HUES64 (cell line): ENCODE measurements around the gene MBD3L2.

ENCODE experiments used
- H3K27ac ChIP-seq: 2 replicates; pipeline ENCODE4 v1.7.0; 2013; ENCODE audit warnings: low read depth, low read length, inconsistent platforms
- H3K27me3 ChIP-seq: 2 replicates; pipeline ENCODE4 v1.6.1; 2013; ENCODE audit warnings: mild to moderate bottlenecking, low read length; ENCODE audit not compliant: insufficient read depth
- H3K36me3 ChIP-seq: 2 replicates; pipeline ENCODE4 v1.6.1; 2013; ENCODE audit warnings: mild to moderate bottlenecking, low read length; ENCODE audit not compliant: insufficient read depth
- H3K4me1 ChIP-seq: 2 replicates; pipeline ENCODE4 v1.6.1; 2013; ENCODE audit warnings: mild to moderate bottlenecking, low read length, moderate library complexity; ENCODE audit not compliant: insufficient read depth
- H3K4me3 ChIP-seq: 2 replicates; pipeline ENCODE4 v1.5.1; 2013; ENCODE audit warnings: mild to moderate bottlenecking, low read length, moderate library complexity
- H3K9ac ChIP-seq: 2 replicates; pipeline ENCODE4 v1.6.1; 2013; ENCODE audit warnings: mild to moderate bottlenecking, low read depth, low read length
- H3K9me3 ChIP-seq: 2 replicates; pipeline ENCODE4 v1.6.1; 2013; ENCODE audit warnings: low read depth, low read length; ENCODE audit not compliant: insufficient read depth
- WGBS: fragments of 150-250, 120-280 bp; methylation state at CpG from one replicate; pipeline ENCODE4 v1.1.7; 2013; ENCODE audit warnings: missing lambda C conversion rate; 5-methylcytosine and 5-hydroxymethylcytosine counted together

MBD3L2 gene

DNA sequence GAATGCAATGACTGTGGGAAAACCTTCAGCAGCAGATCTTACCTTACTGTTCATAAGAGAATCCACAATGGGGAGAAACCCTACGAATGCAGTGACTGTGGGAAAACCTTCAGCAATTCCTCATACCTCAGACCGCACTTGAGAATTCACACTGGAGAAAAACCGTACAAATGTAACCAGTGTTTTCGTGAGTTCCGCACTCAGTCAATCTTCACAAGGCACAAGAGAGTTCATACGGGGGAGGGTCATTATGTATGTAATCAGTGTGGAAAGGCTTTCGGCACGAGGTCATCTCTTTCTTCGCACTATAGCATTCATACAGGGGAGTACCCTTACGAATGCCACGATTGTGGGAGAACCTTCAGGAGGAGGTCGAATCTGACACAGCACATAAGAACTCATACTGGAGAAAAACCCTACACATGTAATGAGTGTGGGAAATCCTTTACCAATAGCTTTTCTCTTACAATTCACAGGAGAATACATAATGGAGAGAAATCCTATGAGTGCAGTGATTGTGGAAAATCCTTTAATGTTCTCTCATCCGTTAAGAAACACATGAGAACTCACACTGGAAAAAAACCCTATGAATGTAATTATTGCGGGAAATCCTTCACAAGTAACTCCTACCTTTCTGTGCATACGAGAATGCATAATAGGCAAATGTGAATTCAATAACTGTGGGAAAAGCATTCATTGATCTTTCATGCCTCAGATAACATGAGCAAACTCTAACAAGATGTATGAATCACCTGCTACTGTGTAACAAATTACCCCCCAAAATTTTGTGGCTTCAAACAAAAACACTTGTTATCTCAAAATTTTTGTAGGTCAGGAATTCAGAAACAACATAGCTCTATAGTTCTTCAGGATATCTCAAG is 34.2 kb downstream of the MBD3L2 start:
- H3K4me1 ChIP-seq = no peaks in the 10 kb centered on the region
- H3K36me3 ChIP-seq = peaks cover 87% of the 10 kb centered on the region
- 98% methylated on average over 14 of the region's 15 CpGs for WGBS
- no peaks in the 10 kb centered on the region for H3K27me3 ChIP-seq
- no peak overlapping the region for H3K9ac ChIP-seq
- peaks cover 95% of the 10 kb centered on the region for H3K9me3 ChIP-seq
- peak overlapping the region; percentile 14 for H3K4me3 ChIP-seq
- no peak overlapping the region for H3K27ac ChIP-seq

DNA sequence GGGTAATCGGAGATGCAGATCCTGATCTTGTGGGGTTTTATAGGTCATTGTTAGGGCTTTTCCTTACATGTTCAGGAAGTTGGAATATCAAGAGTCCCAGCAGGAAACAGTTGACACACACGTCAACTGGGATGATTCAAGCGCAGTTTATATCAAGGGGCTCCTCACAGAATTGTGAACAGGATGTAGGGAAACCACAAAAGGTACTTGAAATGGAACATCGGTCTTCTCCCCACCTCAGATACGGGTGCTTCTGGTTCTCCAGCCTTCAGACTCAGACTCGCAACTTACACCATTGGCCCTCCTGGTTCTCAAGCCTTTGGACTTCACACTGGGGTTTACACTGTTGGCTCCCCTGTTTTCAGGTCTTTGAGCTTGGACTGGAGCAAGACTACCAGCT is 39.9 kb downstream of the MBD3L2 start:
- 95% methylated on average over 6 of the region's 6 CpGs for WGBS
- Histone ChIP-seq H3K4me1 (no peaks in the 10 kb centered on the region), H3K36me3 (peaks cover 49% of the 10 kb centered on the region), H3K27me3 (no peaks in the 10 kb centered on the region), H3K9ac (no peak overlapping the region), H3K9me3 (peaks cover 67% of the 10 kb centered on the region), H3K4me3 (no peak overlapping the region), H3K27ac (no peak overlapping the region)

DNA sequence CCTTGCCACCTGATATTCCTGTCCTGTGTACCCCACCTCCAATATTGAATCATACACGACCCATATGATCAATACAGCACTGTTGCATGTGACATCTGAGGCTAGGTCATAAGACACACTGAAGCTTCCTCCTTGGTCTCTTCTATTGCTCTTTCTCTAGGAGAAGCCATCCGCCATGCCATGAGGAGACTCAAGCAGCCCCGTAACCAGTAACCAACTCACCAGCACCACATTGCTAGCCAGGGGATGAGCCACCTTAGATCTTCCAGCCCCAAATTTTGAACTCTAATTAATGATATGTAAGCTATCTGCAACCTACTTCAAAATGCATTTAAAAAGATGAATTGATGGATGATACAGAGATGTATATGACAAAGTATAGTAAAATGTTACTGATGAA is 49.0 kb downstream of the MBD3L2 start:
- H3K27me3 ChIP-seq = no peaks in the 10 kb centered on the region
- peak overlapping the region; percentile 82 for H3K9ac ChIP-seq
- H3K4me1 ChIP-seq = no peaks in the 10 kb centered on the region
- H3K36me3 ChIP-seq = no peaks in the 10 kb centered on the region
- peak overlapping the region; percentile 65 for H3K4me3 ChIP-seq
- WGBS = 92% methylated on average over 3 of the region's 3 CpGs
- H3K9me3 ChIP-seq = peaks cover 23% of the 10 kb centered on the region
- no peak overlapping the region for H3K27ac ChIP-seq

DNA sequence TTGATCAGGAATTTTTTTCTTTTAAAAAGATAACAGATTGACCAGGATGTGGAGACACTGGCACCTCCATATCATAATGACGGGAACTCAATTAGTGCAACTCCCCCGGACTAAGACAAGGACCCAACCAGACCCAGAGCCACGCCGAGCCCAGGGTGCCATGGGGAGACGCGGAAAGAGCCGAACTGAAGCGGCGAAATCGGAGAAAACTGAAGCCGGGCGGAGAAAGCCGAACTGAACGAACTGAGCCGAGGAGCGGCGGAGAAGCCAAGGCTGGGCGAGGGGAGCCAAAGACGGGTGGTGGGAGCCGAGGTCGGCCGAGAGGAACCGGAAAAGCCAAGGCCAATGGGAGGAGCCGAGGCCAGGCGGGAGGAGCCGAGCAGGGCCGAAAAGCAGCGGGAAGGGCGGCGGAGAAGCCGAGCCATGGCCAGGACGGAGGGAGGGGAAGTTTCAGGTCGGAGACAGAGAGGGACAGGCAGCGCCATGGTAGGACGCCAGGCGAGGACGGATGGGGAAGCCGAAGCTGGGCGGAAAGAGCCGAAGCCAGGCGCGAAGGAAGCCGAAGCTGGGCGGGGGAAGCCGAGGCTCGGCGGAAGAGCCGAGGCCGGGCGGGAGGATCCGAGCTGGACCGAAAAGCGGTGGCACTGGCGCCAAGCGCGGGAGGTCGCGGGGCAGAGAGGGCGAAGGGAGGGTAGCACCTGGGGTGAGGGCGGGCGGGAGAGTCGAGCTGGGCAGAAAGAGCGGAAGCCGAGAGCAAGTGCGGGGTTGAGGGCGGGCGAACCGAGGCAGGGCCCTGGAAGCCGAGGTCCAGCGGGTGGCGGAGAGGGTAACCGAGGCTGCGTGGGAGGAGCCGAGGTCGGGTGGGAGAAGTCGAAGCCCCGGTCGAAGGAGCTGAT is 49.8 kb downstream of the MBD3L2 start:
- Histone ChIP-seq H3K27ac (peak overlapping the region; percentile 85), H3K4me3 (peak overlapping the region; percentile 65), H3K9ac (peak overlapping the region; percentile 82), H3K4me1 (no peaks in the 10 kb centered on the region), H3K36me3 (no peaks in the 10 kb centered on the region), H3K9me3 (peaks cover 19% of the 10 kb centered on the region), H3K27me3 (no peaks in the 10 kb centered on the region)
- under 1% methylated on average over 78 of the region's 78 CpGs for WGBS

DNA sequence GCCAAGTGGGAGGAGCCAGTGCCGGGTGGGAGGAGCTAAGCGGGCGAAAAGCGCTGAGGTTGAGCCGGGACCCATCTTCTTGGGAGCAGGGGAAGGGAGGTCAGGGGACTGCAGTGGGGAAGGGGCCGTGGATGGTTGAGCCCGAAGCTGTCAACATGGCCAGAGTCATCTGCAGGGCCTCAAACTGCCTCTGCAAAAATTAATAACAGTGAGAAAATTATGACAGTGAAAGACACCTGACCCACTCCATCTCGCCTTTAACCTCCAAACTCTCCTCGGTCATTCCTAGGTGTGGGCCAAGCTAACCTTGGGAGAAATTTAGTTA is 50.4 kb downstream of the MBD3L2 start:
- Histone ChIP-seq H3K4me1 (no peaks in the 10 kb centered on the region), H3K27ac (no peak overlapping the region; the same call in 1 of the 2 replicates), H3K27me3 (0 out of 2 replicates have a peak, but pooled peaks cover 3% of the 10 kb centered on the region), H3K9me3 (peaks cover 19% of the 10 kb centered on the region), H3K36me3 (no peaks in the 10 kb centered on the region), H3K9ac (peak overlapping the region; percentile 82), H3K4me3 (peak overlapping the region; percentile 65)
- 5% methylated on average over 7 of the region's 9 CpGs for WGBS
